A673 (cell line): ENCODE measurements around the gene AFAP1L1. TPM values are rescaled to one million over a fixed set of nuclear protein-coding genes. Genes with fewer than 3 reads are reported as not detected.

Source experiments
- BruUV-seq: library from RNA; stranded (reverse); fragments of 400-500 nt; replicated peaks from 2 replicates; lab custom pipeline; 2021; lab: Mats Ljungman, UMichigan
- CTCF ChIA-PET: fragments of 300-600 bp; sonication (Branson Sonifier 250); formaldehyde crosslinking; loops from one replicate; lab custom pipeline; 2022; ENCODE audit warnings: antibody characterized with exemption; lab: Charles Lee
- POLR2A ChIA-PET: fragments of 300-600 bp; sonication (Branson Sonifier 250); formaldehyde crosslinking; loops from one replicate; lab custom pipeline; 2022; ENCODE audit warnings: antibody characterized with exemption; ENCODE audit not compliant: low non-redundant PET; lab: Charles Lee
- DNase-seq: peaks from one replicate; pipeline ENCODE4 v3.0.0-alpha.2; 2015; ENCODE audit warnings: low spot score
- H3K27ac ChIP-seq: fragments of 200-600 bp; sonication (generic); 2 replicates; pipeline ENCODE4 v1.5.1; 2016; ENCODE audit warnings: mixed run types, low read depth, mild to moderate bottlenecking, mixed read lengths, antibody characterized with exemption, low read length; ENCODE audit not compliant: poor library complexity, severe bottlenecking
- H3K27me3 ChIP-seq: fragments of 200-600 bp; sonication (generic); replicated peaks from 2 replicates; pipeline ENCODE4 v1.6.1; 2017; ENCODE audit warnings: mixed run types, low read depth, mild to moderate bottlenecking, mixed read lengths, antibody characterized with exemption, low read length; ENCODE audit not compliant: insufficient read depth, poor library complexity
- H3K36me3 ChIP-seq: fragments of 200-600 bp; sonication (generic); 2 replicates; pipeline ENCODE4 v1.6.1; 2016; ENCODE audit warnings: mixed run types, mild to moderate bottlenecking, mixed read lengths, antibody characterized with exemption, low read length; ENCODE audit not compliant: insufficient read depth, poor library complexity, severe bottlenecking
- H3K4me1 ChIP-seq: fragments of 200-600 bp; sonication (generic); 2 replicates; pipeline ENCODE4 v1.6.1; 2017; ENCODE audit warnings: mixed run types, mild to moderate bottlenecking, mixed read lengths, antibody characterized with exemption, low read length; ENCODE audit not compliant: insufficient read depth, poor library complexity, severe bottlenecking
- H3K4me3 ChIP-seq: fragments of 200-600 bp; sonication (generic); 2 replicates; pipeline ENCODE4 v1.5.1; 2016; ENCODE audit warnings: low read depth, mixed run types, mild to moderate bottlenecking, mixed read lengths, low read length; ENCODE audit not compliant: poor library complexity, severe bottlenecking
- H3K9me3 ChIP-seq: fragments of 200-600 bp; sonication (generic); 2 replicates; pipeline ENCODE4 v1.6.1; 2016; ENCODE audit warnings: mixed run types, low read depth, mild to moderate bottlenecking, mixed read lengths, antibody characterized with exemption, low read length; ENCODE audit not compliant: poor library complexity, severe bottlenecking
- EZH2 ChIP-seq: fragments of 200-600 bp; sonication (generic); IDR thresholded peaks from 2 replicates; pipeline ENCODE4 v1.6.1; 2017; ENCODE audit warnings: borderline replicate concordance, low read depth, mild to moderate bottlenecking, mixed read lengths, antibody characterized with exemption, low read length; ENCODE audit not compliant: poor library complexity, severe bottlenecking
- intact Hi-C: fragments of 100-400 bp; cut with micrococcal nuclease; formaldehyde crosslinking; loops from one replicate; pipeline ENCODE4 v1.10.0; 2022; ENCODE audit not compliant: unreplicated experiment
- total RNA-seq: library from RNA; stranded (reverse); gene quantifications from 2 replicates; pipeline ENCODE4 v1.2.3, GENCODE V29; 2021
- TF ChIP-seq, protein P1 (sequence below): fragments of 300-800, 200-600 bp; sonication (generic); conservative IDR thresholded peaks from 2 replicates; pipeline ENCODE4 v1.5.1; 2017; ENCODE audit warnings: low read depth, mild to moderate bottlenecking, antibody characterized with exemption, low read length, moderate library complexity, mixed read lengths

AFAP1L1 gene
- total RNA-seq, 1 experiment from 2014 or later = 0.21 TPM

DNA sequence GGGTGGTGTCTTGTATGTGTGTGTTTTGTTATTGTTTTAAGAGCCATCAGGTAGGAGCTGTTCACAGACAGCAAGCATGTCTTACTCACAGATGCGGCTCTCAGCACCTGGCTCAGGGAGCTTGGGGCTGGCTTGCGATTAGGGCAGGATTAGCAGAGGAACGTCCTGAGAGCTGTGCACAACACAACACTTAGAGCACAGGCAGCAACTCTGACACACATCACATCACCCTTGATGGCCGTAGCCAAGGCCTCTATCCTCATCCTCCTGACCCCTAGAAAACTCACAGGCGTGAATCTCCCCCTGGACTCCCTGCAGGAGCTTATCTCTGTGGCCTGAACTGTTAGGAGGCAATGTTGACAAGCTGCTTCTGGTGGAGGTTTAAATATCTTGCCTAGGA is 114.5 kb downstream of the AFAP1L1 start:
- no peaks in the 10 kb centered on the region for H3K36me3 ChIP-seq
- ChIA-PET CTCF (interaction anchor here (1.3 kb wide), 1 partner anchor 272 kb away, joined by 3 read pairs; no protein-coding TSS in a partner anchor), POLR2A (interaction anchor here (0.5 to 0.6 kb wide), 2 partner anchors 97 to 169 kb away, joined by 4 read pairs; no protein-coding TSS in a partner anchor)
- H3K27ac ChIP-seq = no peak overlapping the region
- DNase-seq = no peak
- BruUV-seq = no TSS peak
- H3K4me3 ChIP-seq = no peak overlapping the region
- intact Hi-C loops = no loop called here
- TF ChIP-seq, protein P1, sequence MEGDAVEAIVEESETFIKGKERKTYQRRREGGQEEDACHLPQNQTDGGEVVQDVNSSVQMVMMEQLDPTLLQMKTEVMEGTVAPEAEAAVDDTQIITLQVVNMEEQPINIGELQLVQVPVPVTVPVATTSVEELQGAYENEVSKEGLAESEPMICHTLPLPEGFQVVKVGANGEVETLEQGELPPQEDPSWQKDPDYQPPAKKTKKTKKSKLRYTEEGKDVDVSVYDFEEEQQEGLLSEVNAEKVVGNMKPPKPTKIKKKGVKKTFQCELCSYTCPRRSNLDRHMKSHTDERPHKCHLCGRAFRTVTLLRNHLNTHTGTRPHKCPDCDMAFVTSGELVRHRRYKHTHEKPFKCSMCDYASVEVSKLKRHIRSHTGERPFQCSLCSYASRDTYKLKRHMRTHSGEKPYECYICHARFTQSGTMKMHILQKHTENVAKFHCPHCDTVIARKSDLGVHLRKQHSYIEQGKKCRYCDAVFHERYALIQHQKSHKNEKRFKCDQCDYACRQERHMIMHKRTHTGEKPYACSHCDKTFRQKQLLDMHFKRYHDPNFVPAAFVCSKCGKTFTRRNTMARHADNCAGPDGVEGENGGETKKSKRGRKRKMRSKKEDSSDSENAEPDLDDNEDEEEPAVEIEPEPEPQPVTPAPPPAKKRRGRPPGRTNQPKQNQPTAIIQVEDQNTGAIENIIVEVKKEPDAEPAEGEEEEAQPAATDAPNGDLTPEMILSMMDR = no peak
- TF ChIP-seq EZH2 = no peak
- no peaks in the 10 kb centered on the region for H3K4me1 ChIP-seq
- no peaks in the 10 kb centered on the region for H3K9me3 ChIP-seq
- H3K27me3 ChIP-seq = peaks cover 5% of the 10 kb centered on the region

DNA sequence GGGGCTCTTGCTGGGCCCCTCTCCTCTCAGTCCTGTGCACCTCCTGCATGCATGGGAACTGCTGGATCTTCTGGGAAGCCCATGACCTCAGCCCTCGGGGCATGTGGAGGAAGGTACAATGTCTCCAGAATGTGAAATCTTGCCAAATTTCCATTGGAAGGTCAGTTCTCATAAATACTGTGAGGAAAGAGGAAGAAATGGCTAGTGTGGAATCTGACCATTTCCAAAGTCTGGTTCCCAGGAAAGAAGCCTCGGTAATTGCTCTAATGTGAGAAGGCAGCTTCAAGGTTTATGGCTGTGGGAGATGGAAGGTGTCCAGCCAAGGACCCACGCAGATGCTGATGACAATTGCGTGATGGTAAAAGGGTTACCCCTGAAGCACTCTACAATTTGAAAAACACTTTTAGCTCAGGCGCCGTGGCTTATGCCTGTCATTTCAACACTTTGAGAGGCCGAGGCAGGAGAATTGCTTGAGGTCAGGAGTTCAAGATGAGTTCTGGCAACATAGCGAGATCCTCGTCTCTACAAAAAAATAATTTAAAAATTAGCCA is 115.5 kb downstream of the AFAP1L1 start:
- ChIA-PET POLR2A (no interaction called here), CTCF (no interaction called here)
- TF ChIP-seq EZH2 = no peak
- TF ChIP-seq, protein P1 = no peak
- intact Hi-C loops = no loop called here
- no peaks in the 10 kb centered on the region for H3K9me3 ChIP-seq
- no peak for DNase-seq
- H3K4me3 ChIP-seq = no peak overlapping the region
- no peaks in the 10 kb centered on the region for H3K36me3 ChIP-seq
- peaks cover 5% of the 10 kb centered on the region for H3K27me3 ChIP-seq
- H3K4me1 ChIP-seq = no peaks in the 10 kb centered on the region
- H3K27ac ChIP-seq = no peak overlapping the region
- no TSS peak for BruUV-seq

DNA sequence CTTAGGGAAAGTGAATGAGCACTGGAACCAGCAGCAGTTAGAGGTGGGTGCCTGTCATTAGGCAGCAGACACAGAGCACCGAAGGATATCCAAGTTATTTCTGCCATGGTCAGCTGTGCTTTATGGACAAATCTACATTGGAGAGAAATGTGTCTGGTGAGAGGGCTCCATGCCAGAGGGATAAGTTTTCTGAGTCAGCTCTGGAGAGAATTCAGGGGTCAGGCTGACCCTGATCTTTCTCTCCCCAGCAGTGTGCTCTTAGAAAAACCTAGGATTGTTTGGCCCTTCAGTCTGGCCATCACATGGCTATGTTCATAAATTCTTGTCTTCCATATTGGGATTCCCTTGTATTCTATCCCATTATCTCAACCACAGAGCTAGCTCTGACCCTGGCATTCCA is 116.3 kb downstream of the AFAP1L1 start:
- ChIA-PET POLR2A (no interaction called here), CTCF (no interaction called here)
- Histone ChIP-seq H3K27me3 (peaks cover 5% of the 10 kb centered on the region), H3K4me3 (no peak overlapping the region), H3K9me3 (no peaks in the 10 kb centered on the region), H3K27ac (no peak overlapping the region), H3K4me1 (no peaks in the 10 kb centered on the region), H3K36me3 (no peaks in the 10 kb centered on the region)
- TF ChIP-seq, protein P1 = no peak
- no peak for TF ChIP-seq EZH2
- BruUV-seq = no TSS peak
- intact Hi-C loops = no loop called here
- DNase-seq = no peak
